OCI-LY1 (cell line): ENCODE data around the gene RIN3.

Experiments used
- CTCF ChIP-seq: fragments of 200-600 bp; sonication (generic), shearing (Covaris generic); IDR thresholded peaks from 2 replicates; pipeline ENCODE4 v1.5.1; 2017; ENCODE audit warnings: mild to moderate bottlenecking, antibody characterized with exemption, low read length, moderate library complexity, mixed read lengths
- EZH2 ChIP-seq: fragments of 200-600 bp; sonication (generic), shearing (Covaris generic); IDR thresholded peaks from 2 replicates; pipeline ENCODE4 v1.8.0; 2017; ENCODE audit warnings: borderline replicate concordance, mixed run types, mild to moderate bottlenecking, antibody characterized with exemption, low read length, moderate library complexity, mixed read lengths

GRCh38 chr14:92737619-92738188, 224.1 kb downstream of the RIN3 start:
- TF ChIP-seq EZH2 (no peak), CTCF (no peak)
